NOMO-1 treated with DMSO at 0.1 percent for 48 hours (cell line): ENCODE data around the gene NR3C2.

ENCODE experiments used
- DNase-seq: peaks from one replicate; lab custom pipeline; 2025; ENCODE audit not compliant: unreplicated experiment; lab: John Stamatoyannopoulos, UW

NR3C2 gene

DNA sequence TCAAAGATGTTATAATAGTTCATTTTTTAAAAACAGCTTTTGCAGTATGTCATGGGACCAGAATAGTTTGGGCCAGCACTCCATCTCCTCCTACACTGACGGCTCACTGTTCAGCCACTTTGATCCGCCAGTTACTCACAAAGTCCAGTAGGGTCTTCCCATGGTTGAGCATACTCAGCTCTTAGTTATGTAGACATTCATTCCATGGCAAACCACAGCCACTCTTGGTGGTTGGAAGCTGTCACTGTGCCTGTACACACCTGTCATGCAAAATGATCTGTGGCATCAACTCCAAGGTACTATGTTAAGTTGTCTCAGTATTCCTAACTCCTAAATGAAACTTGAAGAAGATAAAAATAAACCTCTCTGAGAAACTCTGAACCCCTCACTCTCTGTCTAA is 127.2 kb downstream of the NR3C2 start:
- DNase-seq, result no peak

DNA sequence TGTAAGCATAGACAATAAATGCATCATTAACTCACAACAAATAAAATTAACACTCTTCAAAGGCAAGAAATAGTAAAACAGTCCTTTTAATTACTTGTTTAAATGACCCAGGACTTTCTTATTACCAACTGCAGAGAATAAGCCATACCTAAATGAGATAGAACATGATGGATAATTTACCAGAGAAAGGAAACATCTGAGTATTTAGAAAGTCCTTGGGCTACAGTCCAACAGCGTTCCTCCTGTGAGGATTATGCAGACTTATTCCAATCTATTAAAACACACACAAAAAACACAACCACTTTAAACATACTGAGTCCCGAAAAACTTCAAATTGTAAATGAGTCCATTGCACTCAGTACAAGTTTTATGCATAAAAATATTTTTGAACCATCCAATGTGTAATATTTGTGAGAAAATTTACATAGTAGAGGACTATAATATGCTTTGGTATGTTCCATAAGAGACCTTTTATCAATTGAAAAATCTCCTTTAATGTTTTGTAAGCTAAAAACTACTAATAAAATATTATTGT is 129.2 kb downstream of the NR3C2 start:
- no peak for DNase-seq

DNA sequence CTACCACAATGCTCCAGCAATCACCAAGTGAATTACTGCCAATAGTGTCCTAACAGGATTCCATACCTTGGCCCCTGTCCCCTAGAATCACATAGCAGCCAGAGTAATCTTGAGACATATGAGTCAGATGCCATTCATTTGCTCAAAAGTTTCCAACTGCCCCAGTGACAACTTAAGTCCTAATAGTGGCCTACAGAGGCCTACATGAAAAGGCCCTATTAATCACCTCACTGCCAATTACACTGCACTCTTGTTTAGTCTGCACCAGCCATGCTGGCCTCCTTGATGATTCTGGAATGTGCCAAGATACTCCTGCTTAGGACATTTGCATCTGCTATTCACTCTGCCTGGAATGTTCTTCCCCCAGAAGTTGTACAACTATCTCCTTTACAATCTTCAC is 130.7 kb downstream of the NR3C2 start:
- DNase-seq, result no peak

DNA sequence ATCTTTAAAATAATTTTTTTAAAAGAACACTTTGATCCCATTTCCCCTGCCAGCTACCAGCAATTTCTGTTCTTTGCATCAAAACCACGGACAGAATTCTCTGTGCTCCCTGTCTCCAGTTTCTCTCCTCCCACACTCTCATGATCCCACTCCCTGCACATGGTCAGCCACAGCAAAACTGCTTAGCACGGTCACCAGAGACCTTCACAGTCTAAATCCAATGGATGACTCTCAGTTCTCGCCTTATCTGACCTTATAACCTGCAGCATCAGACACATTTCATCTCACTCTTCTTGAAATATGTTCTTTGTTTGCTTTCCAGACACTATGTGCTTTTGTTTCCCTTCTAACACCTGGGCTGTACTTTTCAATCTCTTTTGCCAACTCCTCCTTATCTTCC is 131.5 kb downstream of the NR3C2 start:
- no peak for DNase-seq

DNA sequence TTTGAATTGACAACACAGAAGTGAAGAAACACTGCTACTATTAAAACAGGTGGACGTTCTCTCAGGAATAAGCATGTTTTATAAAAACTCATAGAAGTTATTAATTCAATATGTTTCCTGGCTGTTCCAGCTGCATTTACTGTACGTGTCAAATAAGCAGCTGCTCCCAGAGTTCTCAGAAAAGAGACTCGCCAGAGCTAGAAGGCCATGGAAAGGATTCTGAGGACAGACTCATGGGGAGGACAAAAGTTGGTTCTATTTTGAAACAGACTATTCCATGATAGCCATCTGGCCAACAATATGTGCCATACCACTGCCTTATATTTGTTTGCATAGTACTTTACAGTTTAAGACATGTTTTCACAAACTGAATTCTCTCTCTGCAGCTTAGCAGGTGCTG is 136.5 kb downstream of the NR3C2 start:
- no peak for DNase-seq

DNA sequence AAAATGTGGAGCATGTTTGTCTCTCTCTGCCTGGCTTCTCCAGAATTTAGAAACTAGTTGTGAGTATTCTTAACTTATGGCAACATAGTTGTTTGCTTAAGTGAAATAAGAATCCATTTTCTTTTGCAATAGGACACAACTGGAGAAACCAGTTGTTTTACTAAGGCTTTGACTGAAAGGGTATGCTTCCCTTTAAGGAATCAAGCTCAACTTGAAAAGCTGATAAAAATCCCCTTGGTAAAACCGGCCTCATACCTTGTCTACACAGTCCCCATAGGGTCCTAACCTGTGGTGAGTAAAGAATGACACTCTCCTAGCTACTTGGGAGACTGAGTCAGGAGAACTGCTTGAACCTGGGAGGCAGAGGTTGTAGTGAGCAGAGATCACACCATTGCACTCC is 139.8 kb downstream of the NR3C2 start:
- no peak for DNase-seq

DNA sequence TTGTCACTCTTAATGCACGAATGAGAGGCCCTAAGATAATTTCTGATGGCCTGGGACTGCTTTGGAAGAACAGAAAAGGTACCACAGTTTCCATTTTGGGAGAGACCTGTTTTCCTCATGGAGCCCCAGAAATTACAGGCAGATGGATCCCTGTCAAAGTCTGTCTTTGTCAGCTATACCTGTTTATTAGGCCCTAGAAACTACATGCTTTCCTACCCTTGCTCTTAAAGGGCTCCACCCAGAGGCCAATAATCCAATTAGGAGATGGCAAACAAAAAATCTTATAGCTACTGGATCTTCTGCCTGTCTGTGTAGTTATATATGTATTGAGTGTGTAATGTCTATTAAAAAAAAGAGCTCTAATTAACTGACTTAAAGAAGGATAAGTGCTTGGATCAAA is 141.3 kb downstream of the NR3C2 start:
- DNase-seq, result no peak

DNA sequence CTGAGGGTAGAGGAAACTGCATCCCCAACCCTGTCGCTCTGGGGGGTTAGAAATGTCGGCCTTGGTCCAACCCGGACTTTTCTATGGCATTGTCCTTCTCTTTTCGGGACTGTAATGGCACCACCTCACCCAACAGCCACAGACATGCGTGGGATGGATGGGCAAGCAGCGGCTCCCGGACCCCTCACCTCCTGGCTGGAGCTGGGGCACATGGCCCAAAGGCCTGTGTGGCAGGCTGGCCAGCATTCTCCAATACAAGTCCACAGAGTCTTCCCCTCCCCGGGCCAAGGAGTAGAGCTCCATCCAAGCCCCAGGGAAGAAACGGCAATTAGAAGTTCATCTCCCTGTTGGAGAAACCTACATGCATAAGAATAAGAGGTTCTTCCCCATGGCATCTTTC is 142.9 kb downstream of the NR3C2 start:
- no peak for DNase-seq

DNA sequence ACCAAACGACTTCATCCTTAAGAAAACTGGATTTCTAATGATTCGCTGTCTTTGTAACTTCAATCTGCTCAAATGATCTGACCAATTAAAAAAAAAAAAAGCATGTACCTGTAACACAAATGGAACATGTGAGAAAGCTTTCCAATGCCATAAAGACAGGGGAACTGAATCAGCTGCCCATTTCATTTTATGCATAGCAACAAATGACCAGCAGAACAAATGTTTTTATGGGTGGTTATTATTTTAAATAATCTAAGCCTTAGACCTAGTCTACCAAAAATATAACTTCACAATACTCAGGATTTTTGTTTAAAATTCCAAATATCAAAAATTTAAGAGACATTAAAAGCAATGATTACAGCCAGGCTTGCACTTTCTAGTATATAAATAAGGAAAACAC is 145.7 kb downstream of the NR3C2 start:
- no peak for DNase-seq

DNA sequence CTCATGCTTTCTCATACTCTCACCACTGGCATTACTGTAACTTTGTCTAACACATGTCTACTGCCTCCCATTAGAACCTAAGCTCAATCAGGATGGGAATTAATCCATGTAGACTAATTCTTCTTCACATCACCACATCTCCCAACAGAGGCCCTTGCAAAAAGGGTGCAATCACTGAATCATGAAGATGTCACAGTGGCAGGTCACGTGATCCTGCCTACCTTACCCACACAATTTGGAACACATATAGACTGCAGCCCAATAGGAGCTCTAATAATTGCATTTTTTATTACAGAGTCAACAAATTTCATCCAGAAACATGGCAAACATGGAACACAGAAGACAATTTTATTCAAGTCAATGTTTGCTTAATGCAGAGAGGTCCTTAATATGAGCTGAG is 146.6 kb downstream of the NR3C2 start:
- DNase-seq, result no peak

DNA sequence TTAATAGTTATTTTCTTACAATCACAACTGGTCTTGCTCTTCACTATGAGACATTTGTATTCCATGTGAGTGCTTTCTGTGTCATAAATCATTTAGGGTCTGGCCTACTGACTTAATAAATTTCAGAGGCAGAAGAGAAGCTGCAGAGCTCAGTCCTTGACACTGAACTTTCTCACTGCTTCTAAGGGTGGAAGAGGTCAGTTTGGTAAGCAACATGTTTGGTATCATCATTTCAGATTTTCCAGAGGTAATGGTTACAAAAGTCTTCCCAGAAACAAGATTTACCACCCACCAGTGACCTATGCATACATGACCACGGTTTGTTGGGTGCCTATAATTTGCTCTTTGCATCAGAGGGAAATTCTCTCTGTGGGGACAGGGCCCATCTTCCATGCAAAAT is 148.6 kb downstream of the NR3C2 start:
- DNase-seq, result no peak

DNA sequence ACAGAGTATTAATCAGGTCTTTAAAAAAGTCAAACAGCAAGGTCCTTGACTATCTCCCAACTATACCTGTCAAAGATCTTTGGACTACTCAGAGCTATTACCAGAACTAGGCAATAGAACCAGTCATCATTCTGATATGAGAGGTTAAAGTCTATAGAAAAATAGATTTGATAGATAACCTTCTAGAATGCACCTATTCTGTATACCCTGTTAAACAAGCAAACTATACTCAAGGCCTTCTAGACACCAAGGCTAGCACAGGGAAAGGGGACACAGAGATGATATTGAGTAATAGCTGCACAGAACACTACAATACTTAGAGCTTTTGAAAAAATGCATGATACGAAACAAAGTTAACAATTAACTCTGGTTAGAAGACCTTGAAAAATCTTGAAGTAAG is 149.5 kb downstream of the NR3C2 start:
- no peak for DNase-seq

DNA sequence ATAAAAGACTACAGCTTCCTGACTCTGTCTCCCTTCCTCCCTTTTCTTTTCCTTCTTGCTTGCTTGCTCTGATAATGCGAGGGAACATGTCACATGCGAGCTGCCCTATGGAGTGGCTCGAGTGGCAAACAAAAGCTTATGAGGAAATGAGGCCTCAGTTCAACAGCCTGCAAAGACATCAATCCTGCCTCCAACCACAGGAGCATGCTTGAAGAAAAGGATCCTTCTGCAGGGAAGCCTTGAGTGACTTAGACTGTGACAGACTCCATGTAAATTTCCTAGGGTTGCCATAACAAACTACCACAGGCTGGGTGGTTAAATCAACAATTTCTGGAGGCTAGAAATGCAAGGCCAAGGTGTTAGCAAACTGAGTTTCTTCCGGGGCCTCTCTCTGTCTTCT is 152.5 kb downstream of the NR3C2 start:
- DNase-seq, result no peak

DNA sequence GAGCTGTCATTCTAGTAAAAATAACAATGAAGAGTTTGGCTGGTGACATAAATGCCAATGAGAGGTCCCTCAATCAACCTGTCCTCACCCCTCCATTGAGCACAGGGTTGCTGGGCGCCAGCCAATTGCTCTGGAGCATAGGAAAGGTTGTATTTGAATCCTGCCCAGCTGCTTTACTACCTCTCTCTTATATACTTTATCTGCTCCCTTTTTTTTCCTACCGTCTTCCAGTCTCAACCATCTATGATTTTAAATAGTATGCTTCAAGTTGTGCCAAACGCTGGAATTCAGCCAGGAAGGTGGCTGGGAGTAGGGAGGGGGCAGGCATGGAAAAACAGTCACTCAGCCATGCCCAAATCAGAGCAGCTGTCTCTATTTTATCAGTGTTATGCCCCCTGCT is 153.8 kb downstream of the NR3C2 start:
- no peak for DNase-seq

DNA sequence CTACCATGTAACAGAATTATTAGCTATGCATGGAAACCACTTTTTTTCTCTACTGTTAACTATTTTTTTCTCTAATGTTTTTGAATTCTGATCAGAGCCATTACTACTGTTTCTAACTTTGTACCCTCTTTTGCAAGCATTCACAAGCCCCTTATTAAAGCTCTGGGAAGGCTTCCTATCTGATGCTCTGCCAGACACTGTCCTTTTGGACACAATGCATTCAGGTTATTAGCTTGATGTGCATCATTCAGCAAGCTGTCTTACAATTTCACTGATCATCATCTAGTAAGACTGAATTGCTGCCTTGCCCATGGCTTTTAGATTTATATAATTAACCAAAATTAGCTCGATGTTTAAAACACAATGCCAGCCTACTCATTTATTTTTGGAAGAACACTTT is 155.1 kb downstream of the NR3C2 start:
- DNase-seq, result no peak

DNA sequence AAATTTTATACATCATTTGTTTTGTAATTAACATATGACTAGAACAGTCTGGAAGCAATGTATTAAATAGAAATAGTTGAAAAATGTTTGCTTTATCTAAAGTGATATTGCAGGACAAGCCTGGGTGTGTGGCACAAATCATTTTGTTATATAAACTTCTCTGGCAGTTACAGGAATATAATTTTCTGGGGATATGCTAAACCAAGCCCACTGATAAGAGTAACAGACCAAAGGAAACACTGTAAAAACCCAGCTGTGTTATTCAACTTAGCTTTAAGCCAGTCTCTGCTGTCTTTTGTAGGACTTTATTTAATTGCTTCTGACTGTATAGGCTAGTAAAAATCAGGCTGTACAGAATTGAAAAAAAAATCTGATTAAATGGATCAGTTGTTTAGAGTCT is 156.2 kb downstream of the NR3C2 start:
- no peak for DNase-seq

DNA sequence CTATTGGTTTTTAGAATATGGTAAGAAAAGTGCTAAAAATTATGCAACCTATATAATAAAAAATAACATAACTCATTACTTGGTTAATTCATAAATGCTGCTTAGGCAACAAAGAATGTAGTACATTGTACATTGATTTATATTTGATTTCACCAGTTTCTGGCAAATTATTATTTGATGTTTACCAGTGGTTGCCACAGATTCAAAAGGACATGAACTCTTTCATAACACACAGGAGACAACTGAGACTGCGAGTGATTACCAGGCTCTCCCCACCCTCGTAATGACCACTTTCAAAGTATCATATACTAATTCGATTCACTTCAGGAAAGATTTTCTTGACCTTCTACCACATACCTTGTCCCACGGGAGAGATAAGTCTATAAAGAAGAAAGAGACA is 158.5 kb downstream of the NR3C2 start:
- DNase-seq, result no peak

DNA sequence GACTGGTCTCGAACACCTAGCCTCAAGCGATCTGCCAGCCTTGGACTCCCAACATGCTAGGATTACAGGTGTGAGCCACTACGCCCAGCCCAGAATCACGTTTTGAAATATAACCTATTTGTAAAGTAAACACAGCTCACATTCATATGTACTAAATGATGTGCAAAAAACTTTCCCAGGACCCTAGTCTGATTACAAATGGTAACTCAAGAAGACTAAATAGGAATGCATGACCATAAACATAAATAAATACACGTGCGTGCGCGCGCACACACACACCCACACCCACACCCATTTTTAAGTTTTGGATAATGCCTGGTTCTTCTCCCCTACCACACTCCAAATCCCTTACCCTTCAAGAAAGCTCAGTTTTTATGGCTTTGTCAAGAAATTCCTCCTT is 163.9 kb downstream of the NR3C2 start:
- DNase-seq, result no peak

DNA sequence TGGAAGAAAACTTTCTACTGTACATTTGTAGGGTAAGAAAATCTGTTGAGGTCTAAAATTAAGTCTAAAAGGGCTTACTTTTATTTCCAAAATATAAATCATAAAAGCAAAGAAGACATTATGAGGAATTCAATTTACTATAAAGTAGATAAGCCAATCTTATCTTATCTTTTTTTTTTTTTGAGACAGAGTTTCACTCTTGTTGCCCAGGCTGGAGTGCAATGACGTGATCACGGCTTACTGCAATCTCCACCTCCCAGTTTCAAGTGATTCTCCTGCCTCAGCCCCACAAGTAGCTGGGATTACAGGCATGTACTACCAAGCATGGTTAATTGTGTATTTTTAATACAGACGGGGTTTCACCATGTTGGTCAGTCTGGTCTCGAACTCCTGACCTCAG is 166.9 kb downstream of the NR3C2 start:
- no peak for DNase-seq

DNA sequence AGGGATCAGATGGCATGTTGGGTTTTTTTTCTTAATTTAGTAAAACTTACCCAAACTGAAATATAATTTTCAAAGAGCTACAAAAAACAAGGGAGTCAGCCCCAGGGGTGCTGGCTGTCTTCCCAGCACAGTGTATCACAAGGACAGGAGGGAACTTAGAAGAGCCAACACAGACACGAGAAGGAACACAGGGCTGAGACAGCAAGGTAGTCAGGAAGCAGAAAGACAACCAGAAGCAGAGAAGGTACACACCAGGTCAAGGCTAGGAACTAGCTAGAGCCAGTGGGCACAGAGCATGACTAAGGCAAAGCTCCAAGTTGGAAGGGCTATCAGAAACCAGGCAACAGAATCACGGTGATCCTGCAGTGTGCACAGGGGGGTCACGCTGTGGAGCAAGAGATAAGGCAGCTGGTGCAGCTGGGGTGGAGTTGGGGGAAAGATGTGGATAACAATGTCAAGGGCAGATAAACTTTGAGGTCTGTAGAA is 168.7 kb downstream of the NR3C2 start:
- DNase-seq, result no peak

DNA sequence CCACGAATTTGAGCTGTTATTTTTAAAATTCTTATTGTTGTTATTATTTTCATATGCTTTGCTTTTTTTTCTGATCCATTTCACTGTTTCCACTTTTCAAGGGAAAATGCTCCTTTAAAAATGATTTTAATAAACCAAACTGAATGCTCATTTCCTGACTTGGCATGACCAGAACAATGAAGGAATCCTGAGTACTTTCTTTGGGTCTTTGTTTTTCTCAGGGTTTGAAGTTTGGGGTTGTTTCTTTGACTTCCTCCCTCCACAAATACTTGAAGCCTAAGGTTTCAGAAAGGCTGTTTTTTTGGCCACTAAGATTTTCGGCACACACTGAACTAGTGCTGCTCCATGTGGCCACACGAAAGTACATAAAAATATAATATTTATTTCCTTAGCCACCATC is 171.0 kb downstream of the NR3C2 start:
- DNase-seq, result no peak

DNA sequence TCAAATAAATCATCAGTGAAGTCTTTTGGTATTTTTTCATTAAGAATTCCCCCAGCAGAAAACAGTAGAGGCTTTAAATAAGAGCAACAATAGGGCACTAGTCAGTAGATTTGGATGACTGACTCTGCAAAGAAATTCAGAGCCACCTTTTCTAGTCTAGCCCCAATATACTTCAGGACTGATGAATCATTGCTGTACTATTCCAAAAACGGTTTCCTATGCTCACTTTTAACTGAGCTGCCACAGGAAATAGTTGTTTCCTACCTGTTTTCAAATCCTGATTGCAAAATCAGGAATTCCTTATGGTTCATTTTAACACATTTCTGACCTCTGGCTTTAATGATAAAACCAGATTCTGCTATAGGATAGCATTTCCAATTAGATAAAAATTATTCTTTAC is 171.6 kb downstream of the NR3C2 start:
- no peak for DNase-seq

DNA sequence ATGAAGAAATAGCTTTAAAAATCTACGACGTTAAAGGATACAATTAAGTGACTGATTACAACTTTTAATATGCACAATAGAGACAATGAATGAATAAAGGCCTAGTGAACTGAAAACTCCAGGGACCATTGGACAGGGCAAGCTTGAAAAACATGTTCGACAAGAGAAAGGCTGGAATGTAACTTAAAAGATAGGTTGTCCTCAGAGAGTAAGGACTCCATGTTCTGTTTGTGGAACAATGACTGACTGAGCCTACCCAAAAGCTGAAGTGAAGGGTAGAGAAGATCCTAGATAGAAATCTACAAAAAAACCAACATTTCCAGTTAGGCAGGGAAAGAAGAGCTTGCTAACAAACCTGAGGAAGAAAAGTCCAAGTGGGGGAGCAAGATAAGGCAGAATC is 173.4 kb downstream of the NR3C2 start:
- no peak for DNase-seq

DNA sequence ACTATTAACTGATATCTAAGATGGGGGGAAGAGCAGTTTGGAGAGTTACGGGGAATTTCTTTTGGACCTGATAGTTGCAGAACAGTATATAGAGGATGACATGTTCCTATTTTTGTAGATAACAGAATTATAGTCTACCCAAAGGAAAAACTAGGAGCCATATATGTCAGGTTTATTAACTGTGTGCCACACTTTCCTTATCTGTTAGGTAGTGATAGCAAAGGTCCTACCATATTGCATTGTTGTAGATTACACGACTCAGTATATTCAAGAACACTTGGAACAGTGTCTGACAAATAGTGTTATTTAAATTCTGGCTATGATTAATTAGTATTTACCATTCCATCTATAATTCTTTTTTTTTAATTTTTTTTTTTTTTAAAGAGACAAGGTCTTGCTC is 175.3 kb downstream of the NR3C2 start:
- DNase-seq, result no peak
